A172 (cell line): Measurements from ENCODE around the gene SLC28A3. TPM values are rescaled to one million over a fixed set of nuclear protein-coding genes. Genes with fewer than 3 reads are reported as not detected.

Source experiments
- DNase-seq: peaks from one replicate; pipeline ENCODE4 v3.0.0-alpha.2; 2015; ENCODE audit warnings: low spot score
- total RNA-seq: library from RNA; depleted of rRNA; stranded (reverse); fragments of >200 nt; shearing (Covaris generic); gene quantifications from 2 replicates; pipeline ENCODE4 v1.2.3, GENCODE V29; 2014

Gene SLC28A3
- total RNA-seq, 1 experiment from 2014 or later, result 1.0 TPM

DNA sequence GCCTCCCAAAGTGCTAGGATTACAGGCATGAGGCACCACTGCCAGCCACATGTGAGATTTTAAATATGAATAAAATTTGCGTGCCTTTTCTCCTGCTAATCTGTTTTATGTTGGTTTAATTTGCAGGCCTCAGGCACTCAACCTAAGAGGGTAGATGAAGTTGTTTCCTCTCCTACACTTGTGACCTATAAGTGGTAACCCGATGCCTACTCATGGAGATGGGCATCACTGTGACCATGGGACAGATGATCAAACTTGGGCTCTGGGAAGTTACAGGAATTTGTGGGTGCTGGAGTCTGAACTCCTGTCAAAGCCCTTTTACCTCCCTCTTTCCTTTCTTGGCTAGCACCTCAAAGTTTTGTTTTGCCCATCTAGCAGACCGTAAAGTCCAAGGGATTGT, 1.1 kb downstream of the SLC28A3 start:
- no peak for DNase-seq

DNA sequence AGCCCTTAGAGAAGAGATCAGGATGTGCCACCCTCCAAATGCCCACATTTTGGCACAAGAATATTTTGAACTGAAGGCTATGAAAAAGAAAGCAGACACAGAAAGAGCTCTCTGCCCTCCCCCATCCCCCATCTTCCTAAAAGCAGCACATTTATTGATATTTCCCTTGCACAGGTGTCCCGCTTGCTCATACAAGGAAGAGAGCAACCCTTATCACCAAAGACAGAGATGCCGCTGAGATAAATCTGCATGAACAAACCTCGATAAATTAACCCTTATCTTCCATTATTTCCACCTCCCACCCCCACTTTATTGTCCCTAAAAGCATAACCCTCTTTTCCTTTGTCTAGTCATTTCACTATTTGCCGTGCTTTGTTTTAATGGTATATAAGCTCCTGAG, 1.8 kb downstream of the SLC28A3 start:
- no peak for DNase-seq

DNA sequence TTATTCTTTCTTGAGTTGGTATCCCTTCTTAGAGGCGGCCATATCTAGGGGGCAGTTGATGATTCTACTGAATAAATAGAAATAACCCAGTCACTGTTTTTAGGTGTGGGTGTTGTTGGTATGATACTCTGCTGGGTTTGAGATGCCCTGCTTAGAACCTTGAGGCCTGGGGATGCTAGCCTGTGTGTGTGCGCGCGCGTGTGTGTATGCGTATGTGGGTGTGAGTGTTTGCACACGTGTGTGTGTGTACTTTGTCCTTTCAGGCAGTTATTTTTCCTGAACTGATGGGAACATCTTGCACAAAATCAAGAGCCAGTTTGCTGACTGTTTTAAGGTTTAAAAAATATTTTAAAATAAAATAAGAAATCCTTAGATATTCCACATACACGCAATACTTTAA, 3.3 kb downstream of the SLC28A3 start:
- DNase-seq, result no peak

DNA sequence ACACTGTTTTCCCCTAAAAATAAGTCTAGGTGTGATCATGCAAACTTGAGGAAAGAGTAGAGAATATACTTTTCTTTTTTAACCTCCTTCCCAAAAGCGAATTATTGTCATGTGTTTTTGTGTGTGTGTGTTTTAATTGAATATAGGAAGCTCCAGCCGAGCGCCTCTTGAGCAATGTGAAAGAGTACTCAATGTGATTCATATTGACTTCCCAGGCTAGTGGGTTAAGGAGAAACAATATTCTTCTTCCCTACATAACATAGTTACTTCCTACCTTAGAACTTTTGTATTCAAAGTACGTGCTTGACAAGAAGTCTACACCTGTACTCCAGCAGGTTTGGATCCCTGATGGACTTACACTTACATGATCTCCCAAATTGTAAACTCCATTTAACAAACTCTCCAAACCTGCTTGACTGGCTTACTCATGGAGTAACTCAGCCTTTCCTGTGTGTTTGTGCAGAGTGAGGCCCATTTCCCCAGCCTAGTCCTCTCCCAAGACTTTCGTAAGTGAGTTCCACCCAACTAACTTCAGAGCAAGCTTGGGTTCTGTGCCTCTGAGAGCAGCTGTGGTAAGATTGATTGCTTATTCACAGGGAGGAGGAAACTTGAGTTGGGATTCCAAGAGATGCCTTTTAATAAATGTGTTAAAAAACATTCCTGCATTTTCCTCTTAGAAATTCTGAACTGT, 9.3 kb downstream of the SLC28A3 start:
- no peak for DNase-seq

DNA sequence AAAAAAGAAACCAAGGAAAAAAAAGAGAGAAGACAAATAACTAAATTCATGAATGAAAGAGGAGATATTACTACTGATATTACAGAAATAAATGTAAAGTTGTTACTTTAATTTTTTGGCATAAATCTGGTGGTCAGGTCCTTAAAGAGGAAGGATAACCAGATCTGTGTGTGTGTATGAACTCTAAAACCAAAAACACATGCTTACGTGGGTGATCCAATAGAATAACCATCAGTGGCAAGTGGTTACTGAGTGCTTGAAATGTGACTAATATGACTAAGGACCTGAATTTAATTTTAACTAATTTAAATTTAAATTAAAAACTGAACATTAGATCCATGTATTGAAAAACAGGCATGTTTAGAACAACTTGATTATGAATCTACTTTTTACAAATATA, 10.3 kb downstream of the SLC28A3 start:
- DNase-seq, result no peak

DNA sequence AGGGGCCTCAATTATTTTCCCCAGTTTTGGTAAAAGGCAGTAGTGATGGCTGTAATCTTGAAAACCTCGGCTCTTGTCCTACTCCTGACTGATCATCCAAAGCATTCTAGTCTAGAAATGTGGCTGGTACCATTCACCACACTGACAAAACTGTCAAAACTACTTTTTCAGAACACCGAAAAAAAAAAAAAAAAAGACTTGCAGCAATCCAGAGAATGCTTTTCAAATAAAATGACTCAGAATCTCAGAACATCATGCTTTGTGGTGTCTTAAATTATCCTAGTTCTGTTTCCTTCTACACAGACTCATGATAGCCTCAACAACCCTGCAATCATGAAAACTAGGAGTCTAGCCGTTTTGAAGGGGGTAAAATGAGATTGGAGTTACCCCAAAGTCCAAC, 13.4 kb downstream of the SLC28A3 start:
- DNase-seq, result no peak

DNA sequence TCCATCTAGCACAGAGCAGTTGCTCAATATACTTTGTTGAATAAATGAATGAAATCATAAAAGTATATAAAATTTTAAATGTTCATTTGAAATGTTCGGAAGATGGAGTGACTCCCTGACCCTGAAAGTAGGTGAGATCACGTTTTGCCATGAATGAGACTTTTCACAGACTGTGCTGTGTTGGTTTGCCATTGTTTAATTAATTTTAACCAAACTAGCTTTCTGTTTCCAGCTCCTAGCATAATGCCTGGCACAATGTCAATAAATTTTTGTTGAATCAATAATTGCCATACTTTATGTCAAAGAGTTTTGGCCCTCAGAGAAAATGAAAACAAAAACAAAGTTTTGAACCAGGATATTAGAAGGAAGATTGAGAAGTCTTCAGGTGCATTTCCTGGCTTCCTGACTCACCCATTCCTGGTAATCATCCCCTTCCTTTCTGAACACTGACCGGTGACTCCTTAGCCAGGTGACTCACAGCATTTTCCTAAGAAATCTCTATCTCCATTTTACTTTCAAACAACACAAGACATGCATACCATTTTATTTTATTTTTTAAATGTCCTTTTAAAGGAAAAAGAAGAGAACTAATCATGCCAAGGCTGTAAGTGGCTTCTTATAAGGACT, 15.1 kb downstream of the SLC28A3 start:
- DNase-seq, result peak; percentile 77

DNA sequence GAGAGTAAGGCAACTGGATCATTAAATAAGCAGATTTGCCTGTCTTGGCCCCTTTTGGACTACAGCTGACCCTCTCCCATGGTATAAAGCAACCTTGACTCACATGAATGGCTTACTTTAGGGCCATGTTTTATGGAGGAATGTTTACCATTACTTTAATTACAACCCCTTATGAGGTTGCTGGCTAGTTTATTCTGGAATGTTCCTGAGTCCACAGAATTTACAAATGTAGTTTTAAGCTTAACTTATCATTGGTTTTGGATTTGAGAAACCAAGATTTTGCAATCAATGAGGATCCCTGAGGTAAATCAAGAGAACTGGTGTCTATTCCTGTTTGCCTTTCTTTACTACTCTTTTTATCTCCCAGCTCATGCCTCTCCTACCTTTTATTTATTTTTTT, 15.7 kb downstream of the SLC28A3 start:
- no peak for DNase-seq

DNA sequence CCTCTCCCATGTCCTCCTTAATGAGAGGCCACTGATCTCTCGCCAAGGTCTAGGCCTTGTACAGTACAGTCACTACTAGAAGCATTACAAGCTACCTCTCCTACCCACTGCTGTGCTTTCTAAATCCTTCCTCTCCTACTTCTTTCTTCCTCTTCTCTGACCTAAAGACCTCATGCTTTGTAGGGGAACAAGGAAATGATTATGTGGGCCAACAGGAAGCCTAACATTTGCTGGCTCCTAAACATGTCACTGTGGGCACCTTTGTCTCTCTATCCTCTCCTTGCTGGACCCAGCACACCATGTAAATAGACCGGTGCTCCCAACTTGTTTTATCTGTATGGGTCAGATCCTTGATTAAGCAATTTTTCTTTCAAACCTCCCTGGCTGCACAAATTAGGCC, 16.7 kb downstream of the SLC28A3 start:
- DNase-seq, result no peak

DNA sequence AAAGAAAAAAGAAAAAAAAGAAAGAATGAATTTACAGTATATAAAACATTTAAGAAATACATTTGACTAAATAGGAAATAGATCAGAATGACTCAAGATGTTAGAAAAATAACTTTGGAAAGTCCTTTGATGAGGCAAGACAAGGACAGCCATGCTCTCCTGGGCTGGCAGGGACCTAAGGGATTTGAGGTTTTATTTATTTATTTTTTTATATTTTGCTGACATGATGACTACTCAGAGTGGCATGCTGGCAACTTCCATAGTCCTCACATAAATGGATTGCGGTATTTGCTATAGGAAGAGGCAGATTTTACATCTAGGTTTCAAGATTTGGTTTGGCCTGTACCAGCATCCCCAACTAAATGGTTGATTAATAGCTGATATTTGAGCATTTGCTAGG, 17.7 kb downstream of the SLC28A3 start:
- DNase-seq, result peak; percentile 62

DNA sequence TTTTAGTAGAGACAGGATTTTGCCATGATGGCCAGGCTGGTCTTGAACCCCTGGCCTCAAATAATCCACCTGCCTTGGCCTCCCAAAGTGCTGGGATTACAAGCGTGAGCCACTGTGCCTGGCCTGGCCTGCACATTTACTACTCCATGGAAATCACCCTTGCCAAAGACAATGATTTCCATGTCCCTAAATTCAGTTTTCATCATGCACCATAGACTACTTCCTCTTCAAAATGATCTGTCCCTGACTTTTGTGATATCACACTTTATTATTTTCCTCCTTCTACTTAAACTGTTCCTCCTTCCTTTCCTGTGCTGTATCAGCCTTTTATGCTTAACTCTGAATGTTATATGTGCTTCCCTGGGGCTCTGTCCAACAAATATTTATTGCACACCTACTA, 20.3 kb downstream of the SLC28A3 start:
- no peak for DNase-seq

DNA sequence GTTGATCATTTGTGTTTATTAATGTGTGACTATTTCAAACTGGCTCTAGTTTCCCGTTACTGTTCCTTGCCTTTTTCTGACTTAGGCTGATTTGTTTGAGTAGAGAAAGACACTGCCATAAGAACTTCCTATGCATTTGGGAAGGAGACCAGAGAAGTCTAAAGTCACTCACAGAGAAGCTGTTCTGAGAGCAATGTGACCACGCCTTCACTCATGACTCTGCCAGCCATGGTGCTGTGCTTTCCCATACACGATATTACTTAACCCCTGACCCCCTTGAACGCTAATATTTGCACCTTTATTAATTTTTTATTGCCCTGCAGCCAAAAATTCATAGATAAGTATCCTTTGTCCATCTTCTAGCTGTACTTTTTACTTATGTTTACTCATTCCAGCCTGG, 20.9 kb downstream of the SLC28A3 start:
- no peak for DNase-seq

DNA sequence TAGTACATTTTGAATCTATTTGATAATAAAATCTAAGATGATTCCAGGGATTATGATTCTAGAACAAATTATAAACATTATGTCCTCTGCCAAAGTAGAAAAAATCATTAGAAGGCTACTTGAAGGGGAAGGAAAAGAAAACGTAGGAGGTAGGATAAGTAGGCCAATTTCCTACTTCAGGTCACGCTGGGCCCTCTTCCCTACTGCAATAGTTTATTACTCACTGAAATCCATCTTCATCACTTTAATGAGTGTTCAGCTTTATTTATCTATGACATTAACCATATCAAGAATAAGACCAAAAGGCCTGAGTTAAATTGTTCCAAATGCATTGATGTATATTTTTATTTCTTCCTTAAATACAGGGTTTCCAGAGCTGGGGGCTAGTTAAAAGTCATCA, 21.6 kb downstream of the SLC28A3 start:
- no peak for DNase-seq

DNA sequence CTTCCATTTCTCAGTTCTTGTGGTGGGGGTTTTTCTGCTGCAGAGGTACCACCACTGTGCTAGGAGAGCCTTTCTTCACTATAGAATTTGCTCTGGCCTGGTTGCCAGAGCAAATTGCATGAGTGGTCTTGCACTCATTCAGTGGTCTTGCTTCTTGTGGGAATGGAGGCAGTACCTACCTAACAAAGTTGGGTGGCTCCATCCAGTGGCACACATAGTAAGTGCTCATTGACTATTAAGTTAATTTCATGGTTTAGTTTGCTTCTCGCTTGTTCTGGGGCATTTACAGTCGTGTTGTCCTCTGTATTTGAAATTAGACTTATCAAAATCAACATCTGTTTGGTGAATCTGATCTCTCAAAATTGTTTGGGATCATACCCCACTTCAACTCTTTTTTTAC, 23.0 kb downstream of the SLC28A3 start:
- DNase-seq, result no peak

DNA sequence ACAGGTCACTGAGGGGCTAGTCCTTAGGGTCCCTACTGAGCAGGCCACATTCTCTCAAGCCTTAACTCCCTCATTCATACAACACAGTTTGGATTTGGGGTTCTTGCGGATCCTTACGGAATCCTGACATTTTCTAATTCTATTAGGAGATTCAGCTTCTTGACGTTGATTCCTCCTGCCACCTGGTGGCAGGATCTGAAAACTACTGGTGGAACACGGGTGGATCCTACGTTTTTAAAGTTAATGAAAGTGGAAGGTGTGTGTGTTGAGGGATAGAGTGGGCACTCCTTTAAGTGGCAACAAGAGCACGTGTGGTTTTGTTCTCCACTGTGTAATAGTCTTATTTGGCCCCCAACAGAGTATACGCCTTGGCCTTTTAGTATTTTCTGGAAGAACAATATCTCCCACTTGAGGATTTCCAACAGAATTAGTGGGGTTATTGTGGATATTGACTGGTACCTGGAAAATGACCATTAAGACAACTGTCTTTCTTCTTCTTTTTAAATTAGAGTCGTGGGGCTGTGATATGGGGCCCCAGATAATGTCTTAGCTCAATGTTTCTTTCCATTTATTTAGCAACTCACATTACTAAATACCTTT, 25.2 kb downstream of the SLC28A3 start:
- peak; percentile 58 for DNase-seq

DNA sequence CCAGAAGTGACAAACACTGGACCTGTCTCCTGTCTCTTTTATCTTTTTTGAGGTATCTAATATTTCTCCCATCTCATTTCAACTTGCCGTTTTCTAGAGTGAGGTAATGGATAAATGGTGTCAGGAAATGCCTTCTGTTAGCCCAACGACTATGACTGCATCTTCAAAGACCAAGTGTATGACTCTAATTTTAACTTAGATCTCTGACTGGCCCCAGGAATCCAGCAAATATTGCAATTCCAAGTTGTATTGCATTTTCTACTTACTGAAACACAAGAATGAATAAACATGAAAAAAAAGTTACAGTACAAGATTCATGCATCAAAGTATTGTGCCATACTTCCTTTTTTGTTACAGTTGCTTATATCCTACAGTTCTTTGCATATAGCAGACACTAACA, 26.3 kb downstream of the SLC28A3 start:
- no peak for DNase-seq

DNA sequence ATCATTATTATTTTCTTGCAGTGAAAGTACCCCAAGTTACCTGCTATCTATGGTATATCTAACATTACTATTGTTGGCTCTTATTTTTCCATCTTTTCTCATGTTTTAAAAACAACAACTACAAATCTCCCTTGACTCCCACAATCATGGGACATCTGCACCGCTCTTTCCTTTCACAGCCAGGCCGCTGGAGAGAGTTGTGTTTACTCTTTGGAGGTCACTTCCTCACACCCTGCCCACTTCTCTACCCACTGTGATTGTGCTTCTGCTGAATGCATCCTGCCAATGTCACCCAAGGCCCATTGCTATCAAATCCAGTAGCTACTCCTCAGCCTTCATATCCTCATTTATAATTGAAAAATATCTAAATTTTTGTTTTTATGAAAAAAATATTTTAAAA, 29.7 kb downstream of the SLC28A3 start:
- no peak for DNase-seq

DNA sequence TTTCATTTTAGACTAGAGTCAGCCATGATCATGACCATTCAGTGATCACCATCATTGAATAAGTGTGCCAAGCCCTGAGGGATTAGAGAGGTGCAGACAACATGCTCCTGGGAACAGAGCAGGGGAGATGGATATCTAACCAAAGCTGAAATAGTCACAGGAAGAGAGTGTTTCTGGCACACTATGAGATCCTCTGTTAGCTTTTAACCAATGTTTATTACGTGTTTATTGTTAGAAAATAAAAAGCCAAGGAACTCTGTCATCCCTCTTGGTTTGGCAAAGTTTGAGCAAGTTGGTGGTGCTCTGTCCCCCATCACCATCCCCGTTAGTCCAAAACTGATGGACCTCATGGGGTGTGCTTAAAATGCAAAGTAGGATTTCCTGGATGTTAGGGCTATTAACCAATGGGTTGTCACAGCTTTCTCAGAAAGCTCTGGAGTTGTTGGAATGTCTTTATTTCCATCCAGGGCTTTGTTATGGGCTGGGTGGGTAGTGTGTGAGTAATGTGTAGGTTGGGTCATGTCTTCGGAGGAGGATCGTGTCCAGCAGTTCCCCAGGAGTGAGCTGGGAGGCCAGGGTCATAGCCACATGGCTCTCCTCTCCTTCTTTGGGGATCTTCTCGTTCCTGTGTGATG, 34.9 kb downstream of the SLC28A3 start:
- no peak for DNase-seq

DNA sequence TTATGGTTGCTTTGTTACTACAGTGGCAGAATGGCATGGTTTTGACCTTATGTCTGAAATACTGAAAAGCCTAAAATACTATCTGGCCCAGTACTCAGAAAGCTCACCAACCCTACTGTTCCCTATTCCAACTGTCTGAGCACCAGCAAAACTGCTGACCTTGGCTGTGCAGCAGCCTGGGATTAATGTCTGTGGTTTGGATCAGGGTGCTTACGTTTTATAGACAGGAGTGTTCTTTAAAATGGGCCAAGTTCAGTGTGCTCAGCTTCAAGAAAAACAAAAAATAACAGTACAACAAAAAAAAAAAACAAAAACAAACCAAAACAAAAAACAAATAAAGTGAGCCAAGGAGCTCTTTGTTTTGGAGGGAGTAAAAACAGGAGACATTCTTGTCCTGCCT, 36.4 kb downstream of the SLC28A3 start:
- DNase-seq, result no peak

DNA sequence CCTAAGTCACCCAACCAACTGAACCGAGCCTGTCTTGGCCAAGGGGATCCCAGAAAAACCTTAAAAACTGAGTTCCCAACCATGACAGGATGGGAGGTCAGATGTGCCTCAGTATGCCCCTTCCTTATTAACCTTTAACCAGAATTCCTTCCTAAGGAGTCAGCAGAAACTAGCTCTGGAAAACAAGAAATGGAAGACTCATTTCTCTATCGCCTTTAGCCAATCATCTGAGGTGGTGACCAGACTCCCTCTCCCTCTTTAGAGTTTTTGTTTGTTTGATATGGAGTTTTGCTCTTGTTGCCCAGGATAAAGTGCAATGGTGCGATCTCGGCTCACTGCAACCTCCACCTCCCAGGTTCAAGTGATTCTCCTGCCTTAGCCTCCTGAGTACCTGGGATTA, 37.5 kb downstream of the SLC28A3 start:
- no peak for DNase-seq

DNA sequence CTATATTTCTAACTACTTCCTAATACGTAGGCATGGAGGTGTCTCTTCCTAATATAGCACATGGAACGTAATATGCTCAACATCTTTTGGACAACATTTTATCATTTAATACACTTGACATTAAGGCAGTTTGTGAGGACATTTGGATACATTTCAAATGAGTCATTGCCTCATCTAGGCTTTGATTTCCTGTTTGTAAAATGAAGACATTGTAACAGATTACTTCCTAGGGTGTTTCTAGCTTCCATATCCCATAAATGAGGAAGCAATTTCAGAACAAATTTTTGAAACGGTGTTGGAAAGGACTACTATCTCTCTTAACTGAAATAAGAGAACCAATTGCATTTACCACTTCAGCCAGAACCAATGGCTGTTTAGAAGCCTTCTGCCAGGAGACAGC, 38.7 kb downstream of the SLC28A3 start:
- DNase-seq, result peak; percentile 85

DNA sequence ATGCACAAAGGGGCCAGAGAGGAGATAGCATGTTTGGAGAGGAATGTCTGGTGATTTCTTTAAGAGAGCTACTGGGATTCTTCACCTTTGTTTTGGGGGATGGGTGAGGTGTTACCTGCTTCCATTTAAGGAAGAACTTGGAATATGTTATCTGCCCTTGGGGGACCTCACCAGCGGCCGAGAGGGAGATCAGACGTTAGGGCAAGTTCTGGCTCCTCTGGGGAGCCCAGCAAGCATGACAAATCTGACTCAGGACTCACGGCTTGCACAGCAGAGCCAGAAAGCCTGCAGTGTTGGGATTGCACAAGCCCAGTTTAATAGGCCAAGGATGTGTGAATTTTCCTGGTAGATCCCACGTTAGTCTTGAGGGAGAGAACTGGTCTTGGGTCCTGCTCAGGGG, 40.3 kb downstream of the SLC28A3 start:
- no peak for DNase-seq
